ENCODE measurements around the gene MED17.
"Not testable (repeated sequence)": the region's sequence is repeated elsewhere in the genome, so short reads cannot be mapped to it uniquely, and the experiment has no call there.

Gene MED17

DNA sequence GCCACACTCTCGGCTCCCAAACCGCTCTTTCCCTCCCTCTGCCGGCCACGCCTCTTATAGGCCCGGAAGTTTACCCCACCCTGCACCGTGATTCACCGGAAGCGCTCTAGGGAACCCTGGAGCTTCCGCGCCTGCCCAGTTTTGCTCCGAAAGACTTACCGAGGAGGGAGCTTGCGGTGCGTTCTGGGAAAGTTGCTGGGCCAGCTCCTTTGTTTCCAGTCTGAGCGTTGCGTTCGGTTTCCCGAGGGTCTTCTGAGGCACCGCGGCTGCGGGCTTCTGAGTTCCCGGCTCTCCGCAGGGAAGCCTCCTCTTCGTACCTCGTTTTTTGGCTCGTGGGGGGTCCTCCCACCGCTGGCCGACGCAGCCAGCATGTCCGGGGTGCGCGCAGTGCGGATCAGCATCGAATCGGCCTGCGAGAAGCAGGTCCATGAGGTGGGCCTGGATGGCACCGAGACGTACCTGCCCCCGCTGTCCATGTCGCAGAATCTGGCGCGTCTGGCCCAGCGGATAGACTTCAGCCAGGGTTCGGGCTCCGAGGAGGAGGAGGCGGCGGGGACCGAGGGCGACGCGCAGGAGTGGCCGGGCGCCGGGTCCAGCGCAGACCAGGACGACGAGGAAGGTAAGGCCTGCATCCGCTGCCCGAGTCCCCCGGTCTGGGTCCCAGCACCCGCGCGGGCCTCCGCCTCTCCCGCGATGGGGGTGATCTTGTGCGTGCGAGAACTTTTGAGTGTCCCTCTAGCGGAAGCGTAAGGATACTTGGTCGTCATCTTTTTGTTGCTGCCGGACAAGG, at the start of gene MED17:
TSS of gene MED17 (plus strand) at position 138 of the 790 bp plus-strand sequence. CDS start at position 370, 232 bp downstream.
- peak; percentile 86 for DNase-seq

DNA sequence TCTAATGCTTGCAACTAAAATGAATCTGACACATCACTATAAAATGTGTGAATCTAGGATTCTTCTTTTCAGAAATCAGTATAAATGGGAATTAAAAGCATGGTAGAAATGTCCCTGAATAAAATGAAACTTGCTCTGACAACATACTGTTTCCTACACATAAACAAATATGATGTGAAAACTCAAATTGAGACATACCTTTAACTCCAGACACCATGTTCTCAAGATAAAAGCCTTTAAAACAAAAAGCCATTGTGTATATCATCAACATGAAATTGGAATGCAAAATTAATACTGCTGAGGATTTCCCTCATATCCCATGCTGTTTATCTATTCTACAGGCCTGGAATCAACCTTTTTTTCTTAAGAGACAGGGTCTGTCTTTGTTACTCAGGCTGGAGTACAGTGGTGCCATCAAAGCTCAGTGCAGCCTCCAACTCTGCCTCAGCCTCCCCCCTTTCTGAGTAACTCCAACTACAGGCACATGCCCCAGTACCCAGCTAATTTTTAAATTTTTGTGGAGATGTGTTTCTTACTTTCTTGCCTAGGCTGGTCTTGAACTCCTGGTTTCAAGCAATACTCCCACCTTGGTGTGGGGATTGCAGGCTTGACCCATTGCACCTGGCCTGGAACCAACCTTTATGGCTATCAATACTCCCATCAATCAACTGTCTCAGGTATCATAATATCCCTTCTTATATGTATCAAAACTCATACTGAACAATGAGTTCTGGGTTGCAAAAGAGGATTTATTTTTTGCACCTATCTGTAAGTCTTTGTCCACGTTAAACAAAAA, 49.5 kb upstream of the MED17 start:
- no peak for DNase-seq

DNA sequence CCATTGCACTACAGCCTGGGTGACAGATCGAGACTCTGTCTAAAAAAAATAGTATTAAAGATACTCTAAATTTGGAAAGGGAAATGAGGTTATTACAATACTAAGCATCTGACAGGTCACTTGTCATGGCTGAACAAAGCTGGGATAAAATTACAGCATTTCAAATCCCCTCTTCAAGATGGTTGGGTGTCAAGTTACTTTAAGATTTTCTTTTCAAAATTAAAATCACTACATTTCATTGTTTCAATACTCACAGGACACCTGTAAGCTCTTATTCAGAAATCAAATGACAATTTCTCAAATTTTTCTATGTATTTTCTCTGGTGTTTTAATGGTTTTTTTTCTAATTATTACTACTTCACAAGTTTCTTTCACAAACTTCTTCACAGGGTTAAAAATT, 48.5 kb upstream of the MED17 start:
- no peak for DNase-seq

- DNase-seq: no peak
Observed at GRCh38 chr11:93736129-93736528, 48.0 kb upstream of the MED17 start.

- DNase-seq: no peak
Observed at GRCh38 chr11:93737904-93738612, 46.0 kb upstream of the MED17 start.

DNA sequence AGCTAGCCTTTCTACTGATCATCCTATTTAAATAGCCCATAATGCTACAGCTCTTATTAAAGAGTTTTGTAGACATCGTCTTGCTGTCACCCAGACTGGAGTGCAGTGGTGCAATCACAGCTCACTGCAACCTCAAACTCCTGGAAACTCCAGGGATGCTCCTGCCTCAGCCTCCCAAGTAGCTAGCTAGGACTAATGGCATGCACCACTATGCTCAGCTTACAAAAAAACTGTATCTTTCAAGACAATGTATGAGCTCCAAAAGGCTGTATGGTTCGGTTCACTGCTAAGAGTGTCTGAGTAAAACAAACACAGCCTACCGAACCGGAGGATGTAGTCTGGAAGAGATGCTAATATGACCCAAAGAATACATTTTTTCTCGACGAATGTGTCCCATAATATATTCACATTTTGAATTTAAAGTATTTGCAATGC, 45.4 kb upstream of the MED17 start:
- DNase-seq: no peak

DNA sequence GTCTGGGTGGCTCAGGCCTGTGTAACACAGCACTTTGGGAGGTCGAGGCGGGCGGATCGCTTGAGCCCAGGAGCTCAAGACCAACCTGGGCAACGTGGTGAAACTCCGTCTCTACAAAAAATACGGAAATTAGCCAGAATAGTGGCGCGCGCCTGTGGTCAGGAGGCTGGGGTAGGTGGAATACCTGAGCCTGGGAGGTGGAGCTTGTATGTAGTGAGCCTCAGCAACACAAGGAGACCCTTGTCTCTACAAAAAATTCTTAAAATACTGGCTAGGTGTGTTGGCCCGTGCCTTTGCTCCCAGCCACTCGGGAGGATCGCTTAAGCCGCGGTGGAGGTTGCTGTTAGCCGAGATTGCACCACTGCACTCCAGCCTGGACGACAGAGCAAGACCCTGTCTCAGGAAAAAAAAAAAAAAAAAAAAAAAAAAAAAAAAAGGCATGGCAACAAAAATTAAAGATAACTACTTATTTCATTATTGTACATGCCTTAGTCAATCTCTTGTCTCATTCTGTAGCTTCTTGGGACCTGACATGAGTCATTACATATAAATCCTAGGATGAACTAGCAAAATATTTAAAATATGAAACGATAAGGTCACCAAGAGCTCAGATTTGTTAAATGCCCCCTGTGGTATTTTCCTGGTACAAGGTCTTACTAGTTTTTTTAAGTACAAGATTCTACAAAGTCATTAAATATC, 43.9 kb upstream of the MED17 start:
- peak; percentile 23 for DNase-seq

DNA sequence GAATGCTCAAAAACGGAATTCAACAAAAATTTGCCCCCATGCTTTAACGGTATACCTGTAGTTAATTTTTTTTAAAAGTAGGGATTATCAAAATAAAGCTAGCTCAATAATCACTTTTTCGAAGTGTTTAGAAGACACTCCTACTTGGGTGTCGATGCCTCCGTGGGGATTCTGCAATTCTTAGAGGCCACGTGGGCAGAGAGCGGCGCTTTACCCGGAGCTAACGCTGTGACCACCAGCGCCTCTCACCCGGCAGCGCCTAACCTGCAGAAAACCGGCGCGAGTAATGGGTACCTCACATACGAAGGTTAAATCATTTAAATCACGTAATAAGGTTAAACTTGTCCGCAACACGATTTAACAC, 43.4 kb upstream of the MED17 start:
- DNase-seq: peak; percentile 59

- peak; percentile 96 for DNase-seq
Observed at GRCh38 chr11:93741094-93741881, 42.8 kb upstream of the MED17 start, which contains the start of the genes C11orf54 and TAF1D. TSS of gene C11orf54 (plus strand) at chr11:93741672. CDS start at chr11:93747394, 5,722 bp downstream. TSS of gene TAF1D (minus strand) at chr11:93741495. CDS start at chr11:93739304, 2,191 bp downstream.

- no peak for DNase-seq
Observed at GRCh38 chr11:93741882-93742226, 42.2 kb upstream of the MED17 start.

DNA sequence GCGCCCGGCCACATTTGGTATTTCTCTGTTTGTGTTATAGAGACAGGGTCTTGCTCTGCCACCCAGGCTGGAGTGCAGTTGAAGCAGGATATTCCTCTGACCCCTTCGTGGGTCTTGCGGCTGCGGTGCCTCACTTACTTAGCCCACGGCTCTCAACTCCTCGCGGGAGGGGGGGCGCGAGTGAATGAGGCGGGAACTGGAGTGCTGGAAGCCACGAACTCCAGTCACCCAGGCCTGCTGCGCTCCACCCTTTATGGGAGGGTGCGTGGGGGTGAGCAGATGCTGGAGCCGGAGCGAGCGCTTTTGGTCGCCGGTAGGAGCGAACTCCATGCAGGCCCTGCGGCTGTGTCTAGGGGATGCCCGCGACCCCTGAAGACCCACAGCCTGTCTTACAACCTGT, 40.8 kb upstream of the MED17 start:
- no peak for DNase-seq

DNA sequence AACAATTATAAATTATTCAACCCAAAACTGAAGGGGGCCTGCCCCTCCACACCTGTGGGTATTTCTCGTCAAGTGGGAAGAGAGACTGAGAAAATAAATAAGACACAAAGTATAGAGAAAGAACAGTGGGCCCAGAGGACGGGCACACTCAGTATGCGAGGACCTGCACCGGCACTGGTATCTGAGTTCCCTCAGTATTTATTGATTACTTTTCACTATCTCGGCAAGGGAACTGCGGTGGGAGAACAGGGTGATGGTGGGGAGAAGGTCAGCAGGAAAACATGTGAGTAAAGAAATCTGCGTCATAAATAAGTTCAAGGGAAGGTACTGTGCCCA, 39.4 kb upstream of the MED17 start:
- DNase-seq: no peak

GRCh38 chr11:93745005-93745755, 38.9 kb upstream of the MED17 start:
- DNase-seq: not testable (repeated sequence)

- DNase-seq: no peak
Observed at GRCh38 chr11:93746101-93746500, 38.0 kb upstream of the MED17 start.

DNA sequence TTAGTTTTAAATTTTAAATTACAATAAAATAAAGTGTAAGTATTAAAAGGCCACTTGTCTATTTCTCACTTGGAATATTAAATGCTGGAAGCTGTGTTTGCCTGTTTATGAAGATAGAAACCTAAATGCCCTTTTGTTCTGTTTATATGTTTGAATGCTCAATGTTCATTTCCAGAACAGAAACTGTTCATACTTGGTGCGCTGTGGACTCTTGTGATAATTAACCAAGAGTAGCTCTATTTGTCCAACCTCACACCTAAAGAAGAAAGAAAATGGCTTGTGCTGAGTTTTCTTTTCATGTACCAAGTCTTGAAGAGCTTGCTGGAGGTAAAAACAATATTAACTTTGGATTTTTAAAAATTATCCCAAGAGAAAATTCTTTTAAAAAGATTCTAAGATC, 37.0 kb upstream of the MED17 start:
- no peak for DNase-seq

DNA sequence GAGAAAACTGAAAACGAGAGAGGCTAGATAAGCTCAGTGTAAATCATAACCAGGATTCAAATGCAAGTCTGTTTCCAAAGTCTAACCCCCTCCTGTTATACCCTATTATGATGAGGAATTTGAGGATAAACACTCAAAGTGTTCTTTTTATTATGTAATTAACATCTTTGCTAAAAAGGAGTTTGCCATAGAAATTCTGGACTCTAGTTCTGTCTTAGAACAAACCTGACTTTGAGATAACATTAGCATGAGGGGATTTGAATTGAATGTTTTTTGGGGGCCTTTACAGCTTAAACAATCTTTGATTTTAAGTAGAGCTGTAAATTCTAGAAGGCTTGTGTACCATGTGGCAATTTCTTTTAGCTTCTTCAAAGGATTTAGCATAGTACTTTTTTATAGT, 33.1 kb upstream of the MED17 start:
- DNase-seq: no peak

DNA sequence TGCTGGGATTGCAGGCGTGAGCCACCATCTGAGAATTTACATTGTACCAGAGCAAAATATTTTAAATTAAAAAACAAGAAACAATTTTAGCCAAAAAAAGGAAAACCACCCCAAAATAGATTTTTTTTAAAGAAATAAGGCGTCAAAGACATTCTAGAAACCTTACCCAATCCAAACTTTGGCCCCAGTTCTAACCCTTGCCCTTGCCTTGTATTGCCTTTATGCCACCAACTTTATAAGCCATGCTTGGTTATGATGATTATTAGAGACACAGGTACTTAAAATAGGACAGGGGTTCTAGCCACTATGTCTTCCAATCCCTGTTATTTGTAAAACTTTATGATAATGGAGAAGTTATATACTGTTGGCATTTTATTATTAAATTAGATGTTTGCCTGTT, 30.8 kb upstream of the MED17 start:
- DNase-seq: no peak

- no peak for DNase-seq
Observed at GRCh38 chr11:93756748-93757147, 27.3 kb upstream of the MED17 start.

DNA sequence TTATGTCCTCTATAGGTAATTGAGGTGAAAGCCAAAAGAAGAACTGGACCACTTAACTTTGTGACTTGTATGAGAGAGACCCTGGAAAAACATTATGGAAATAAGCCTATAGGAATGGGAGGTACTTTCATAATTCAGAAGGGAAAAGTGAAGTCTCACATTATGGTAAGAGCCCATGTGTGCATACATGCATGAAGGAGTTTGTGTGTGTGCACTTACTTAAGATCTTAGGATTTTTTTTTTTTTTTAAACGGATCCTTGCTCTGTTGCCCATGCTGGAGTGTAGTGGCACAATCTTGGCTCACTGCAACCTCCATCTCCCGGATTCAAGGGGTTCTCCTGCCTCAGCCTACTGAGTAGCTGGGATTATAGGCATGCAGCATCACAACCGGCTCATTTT, 26.8 kb upstream of the MED17 start:
- no peak for DNase-seq

DNA sequence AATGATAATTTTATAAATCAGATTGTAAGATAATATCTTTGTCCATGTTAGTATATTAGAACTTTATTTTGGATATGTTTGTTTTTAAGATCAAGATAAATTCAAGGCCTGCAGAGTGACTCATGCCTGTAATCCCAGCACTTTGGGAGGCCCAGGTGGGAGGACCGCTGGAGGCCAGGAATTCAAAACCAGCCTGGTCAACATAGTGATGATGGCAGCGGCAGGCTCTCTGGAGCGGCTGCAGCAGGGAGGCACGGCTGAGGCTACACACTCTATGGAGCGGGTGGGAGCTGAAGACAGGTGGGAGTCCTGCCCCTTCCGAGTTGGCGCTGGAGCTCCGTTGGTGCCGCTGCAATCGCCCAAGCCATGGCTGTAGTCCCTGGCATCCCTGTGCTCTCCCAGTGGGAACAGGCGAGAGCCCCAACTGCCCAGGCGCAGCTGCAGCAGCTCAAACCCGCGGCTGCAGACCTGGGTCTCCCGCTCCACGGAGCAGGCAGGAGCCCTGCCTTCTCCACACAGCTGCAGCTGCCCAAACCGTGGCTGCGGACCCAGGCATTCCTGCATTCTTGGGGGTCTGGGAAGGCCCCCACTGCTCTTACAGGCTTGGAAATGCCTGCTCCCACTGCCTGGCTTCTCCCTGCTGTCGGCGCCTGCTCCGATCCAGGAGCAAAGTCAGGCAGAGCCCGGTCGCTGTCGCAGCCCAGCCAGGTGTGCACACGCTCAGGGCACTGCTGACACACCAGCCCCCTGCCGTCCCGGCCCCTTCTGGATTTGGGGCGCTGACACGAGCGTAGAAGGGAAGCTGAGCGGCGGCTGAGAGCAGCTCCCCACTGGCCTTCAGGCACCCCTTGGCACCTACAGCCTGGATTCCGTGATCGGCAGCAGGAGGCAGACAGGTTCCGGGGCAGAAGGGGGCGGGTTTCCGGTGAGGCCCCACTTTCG, 25.9 kb upstream of the MED17 start:
- DNase-seq: no peak

All from activated CD4-positive, alpha-beta T cell treated with anti-CD3 and anti-CD28 coated beads, Interleukin-2, amount 50 U/mL, for 1 hour (primary cell).